HG02938 (cell line): ENCODE data around the gene EMC1.
"Not testable (repeated sequence)": the region's sequence is repeated elsewhere in the genome, so short reads cannot be mapped to it uniquely, and the experiment has no call there.

Experiments
- ATAC-seq: cut with Tn5 transposase; IDR thresholded peaks from one replicate; pipeline ENCODE4 v1.9.1; 2021; ENCODE audit warnings: mild to moderate bottlenecking, moderate library complexity; ENCODE audit not compliant: unreplicated experiment

Gene EMC1

GRCh38 chr1:19220080-19220846, 31.1 kb downstream of the EMC1 start:
- no peak for ATAC-seq

- no peak for ATAC-seq
These were observed 31.9 kb downstream of the EMC1 start for GRCh38 chr1:19219451-19219850.

GRCh38 chr1:19216585-19216984, 34.7 kb downstream of the EMC1 start:
- ATAC-seq = not testable (repeated sequence)

- ATAC-seq = no peak
These were observed 37.7 kb downstream of the EMC1 start for GRCh38 chr1:19213580-19213979.

GRCh38 chr1:19212167-19212566, 39.2 kb downstream of the EMC1 start:
- ATAC-seq = no peak

- peak; percentile 4 for ATAC-seq
These were observed 40.4 kb downstream of the EMC1 start for GRCh38 chr1:19210772-19211549.

- peak; percentile 71 for ATAC-seq
These were observed 41.1 kb downstream of the EMC1 start, which contains the start of gene UBR4 for GRCh38 chr1:19209990-19210771. TSS of gene UBR4 (minus strand) at chr1:19210266. CDS start at chr1:19210248, 18 bp downstream.

- peak; percentile 47 for ATAC-seq
These were observed 41.8 kb downstream of the EMC1 start for GRCh38 chr1:19209439-19209989.

- ATAC-seq = no peak
These were observed 42.5 kb downstream of the EMC1 start for GRCh38 chr1:19208710-19209438.

GRCh38 chr1:19206947-19207346, 44.4 kb downstream of the EMC1 start:
- ATAC-seq = no peak

- ATAC-seq = no peak
These were observed 45.5 kb downstream of the EMC1 start for GRCh38 chr1:19205845-19206244.

GRCh38 chr1:19205403-19205802, 45.9 kb downstream of the EMC1 start:
- no peak for ATAC-seq

GRCh38 chr1:19204446-19205266, 46.7 kb downstream of the EMC1 start:
- no peak for ATAC-seq

- ATAC-seq = no peak
These were observed 47.9 kb downstream of the EMC1 start for GRCh38 chr1:19203440-19203839.

GRCh38 chr1:19202396-19202795, 48.9 kb downstream of the EMC1 start:
- ATAC-seq = no peak

- ATAC-seq = no peak
These were observed 51.2 kb downstream of the EMC1 start for GRCh38 chr1:19199969-19200604.

- no peak for ATAC-seq
These were observed 51.9 kb downstream of the EMC1 start for GRCh38 chr1:19199329-19199968.

GRCh38 chr1:19198820-19199219, 52.5 kb downstream of the EMC1 start:
- no peak for ATAC-seq

- ATAC-seq = no peak
These were observed 53.5 kb downstream of the EMC1 start for GRCh38 chr1:19197845-19198244.
